CD4-positive, alpha-beta T cell treated with Interferon gamma for 1 hour (primary cell): Measurements from ENCODE around the gene ZNF366.
"Not testable (repeated sequence)": the region's sequence is repeated elsewhere in the genome, so short reads cannot be mapped to it uniquely, and the experiment has no call there.

ENCODE experiments used
- DNase-seq: peaks from one replicate; pipeline ENCODE4 v3.0.0-alpha.2; 2020

ZNF366 gene

DNA sequence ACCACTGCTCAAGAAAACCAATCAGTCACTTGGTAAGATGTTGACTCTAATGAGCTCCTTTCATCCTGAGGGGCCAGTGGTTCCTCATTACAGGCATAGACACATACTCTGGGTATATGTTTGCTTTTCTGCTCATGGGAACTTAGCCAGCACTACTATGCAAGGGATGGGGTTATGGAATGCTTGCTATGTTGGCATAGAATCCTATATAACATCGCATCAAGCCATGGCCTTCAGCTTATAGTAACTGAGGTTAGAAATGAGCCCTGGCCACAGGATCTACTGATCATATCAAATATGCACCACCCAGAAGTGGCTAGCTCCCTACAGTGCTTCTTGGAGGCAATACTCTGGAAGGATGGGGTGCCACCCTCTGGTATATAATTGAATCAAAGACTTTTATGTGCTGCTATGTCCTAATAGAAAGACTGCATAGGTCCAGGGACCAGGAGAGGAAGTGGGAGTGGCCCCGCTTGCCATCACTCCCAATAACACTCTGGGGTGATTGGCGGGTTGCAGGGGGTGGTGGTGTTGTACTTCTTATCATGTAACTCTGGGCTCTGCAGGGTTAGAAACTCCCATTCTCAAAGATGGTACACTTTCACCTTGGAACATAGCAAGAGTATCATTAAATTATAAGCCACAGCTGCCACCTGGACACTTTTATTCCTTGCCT lies 70.3 kb downstream of the ZNF366 start:
- no peak for DNase-seq

- DNase-seq, result no peak
These were observed 72.3 kb downstream of the ZNF366 start for GRCh38 chr5:72434781-72435437.

DNA sequence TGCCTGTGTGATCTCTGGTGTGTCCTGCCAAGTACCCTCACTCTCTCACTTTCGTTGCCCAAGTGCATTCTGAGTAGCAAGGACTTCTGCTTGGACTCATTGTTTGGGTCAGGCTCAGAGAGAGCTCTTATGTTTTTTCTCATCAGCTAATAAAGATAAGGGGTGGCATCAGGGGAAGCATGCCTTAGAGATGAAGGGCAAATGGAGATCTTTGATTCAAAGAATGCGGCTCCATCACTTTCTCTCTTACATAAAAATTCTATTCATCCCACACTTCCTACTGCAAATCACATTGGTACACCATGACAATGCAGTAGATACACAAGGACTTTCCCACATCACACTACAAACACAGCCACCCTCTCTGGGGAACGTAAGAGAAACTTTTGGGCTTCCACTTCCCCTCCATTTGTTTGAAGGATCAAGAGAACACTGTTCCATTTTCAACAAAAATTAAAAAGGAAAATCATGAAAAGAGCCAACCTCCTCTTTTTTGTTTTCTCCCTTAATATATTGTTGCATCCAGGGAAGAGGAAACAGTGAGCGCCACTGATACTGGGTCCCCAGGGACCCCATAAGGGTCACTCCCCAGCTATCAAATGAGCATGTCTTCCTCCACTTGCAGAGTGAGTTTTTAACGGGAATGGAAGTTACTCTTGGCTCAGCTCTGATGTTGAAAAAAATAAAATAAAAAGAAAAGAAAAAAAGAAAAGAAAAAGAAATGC lies 73.0 kb downstream of the ZNF366 start:
- no peak for DNase-seq

DNA sequence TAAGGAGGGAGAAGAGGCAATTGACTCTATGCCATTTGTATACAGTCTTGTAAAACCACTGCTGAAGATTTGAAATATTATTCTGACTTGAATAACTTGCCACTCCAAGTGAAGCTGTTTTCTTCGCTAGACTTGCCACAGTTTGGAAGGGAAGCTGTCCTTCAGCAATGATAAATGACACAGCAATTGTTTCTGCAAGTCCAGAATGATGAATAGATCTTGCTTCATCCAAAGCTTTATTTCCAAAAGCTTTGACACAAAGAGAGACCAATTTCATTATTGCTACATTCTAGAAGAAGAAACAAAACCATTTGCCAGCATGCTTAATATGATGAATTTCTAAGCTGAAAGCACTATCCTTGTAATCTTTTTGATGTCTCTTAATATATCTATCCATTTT lies 73.7 kb downstream of the ZNF366 start:
- DNase-seq, result no peak

DNA sequence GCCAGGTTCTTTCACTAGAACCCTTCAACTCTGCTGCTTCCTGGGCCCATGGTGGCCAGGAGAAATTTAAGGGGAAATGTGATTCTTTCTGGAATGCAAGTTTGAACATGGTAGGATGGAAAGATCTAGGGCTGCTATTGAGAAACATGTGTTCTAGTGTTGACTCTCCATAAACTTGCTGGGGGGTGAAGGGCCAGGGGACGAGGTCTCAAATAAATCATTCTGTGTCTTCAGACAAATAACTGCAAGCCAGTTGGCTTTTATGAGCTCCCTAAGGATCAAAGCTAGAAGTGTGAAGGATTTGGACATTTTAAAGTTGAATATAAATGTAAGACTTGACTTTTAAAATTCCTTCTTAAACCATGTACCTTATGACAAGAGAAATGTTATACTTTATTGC lies 78.5 kb downstream of the ZNF366 start:
- DNase-seq, result no peak

DNA sequence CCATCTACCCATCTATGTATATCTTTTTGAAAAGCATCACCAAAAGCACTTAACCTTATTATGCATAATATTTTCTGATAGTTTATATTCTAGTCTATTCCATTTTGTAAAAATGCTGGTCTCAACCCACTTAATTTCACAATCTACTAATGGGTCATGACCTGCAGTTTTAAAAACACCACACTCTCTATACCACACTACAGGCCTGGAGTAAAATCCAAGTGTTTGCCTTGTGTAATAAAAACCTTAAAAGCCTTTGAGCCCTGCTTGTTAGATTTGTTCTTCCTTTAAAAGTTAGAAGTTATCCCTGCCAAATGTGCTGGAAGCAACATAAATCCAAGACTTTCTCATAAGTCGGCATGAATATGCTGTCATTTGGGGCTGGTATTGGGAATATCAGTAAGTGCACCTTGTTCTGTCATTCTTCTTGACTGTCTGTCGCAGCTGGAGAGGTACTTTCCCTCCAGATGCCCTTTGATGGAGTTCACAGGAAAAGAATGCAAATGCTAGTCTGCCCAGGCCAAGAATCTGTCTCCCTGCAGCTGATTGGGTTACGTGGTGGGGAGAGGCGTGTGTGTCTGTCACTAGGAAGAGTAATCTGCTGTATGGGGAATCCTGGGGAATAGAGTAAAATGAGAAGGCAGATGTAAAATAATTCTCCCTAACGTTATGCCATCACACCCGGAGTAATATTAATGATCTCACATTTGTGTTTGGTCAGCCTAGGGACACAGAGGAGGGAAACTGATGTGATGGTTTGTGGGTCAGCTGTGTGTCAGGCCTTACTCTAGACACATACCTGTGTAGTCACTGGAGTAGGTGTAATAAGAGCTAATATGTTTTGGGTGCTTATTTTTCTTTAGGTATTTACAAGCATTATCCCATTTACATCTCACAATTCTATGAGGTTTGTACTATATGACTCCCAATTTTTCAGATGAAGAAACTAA lies 79.4 kb downstream of the ZNF366 start:
- DNase-seq, result no peak

- no peak for DNase-seq
These were observed 80.2 kb downstream of the ZNF366 start for GRCh38 chr5:72427016-72427415.

DNA sequence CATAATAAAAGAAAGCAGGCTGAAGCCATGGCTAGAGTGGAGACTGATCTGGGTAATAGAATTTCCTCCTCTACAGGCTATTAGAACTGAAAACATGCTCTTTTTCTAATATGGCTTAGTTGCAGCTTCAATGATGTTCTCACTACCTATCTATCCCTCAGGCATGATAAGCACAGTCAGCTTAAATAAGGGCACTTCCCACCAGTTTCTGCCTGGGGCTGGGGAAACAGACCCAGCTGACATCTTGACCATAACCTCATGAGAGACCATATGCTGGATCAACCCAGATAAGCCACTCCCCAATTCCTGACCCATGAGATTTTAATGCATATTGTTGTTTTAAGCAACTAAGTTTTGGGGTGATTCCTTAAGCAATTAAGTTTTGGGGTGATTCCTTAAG lies 81.2 kb downstream of the ZNF366 start:
- DNase-seq, result no peak

- no peak for DNase-seq
These were observed 88.9 kb downstream of the ZNF366 start for GRCh38 chr5:72418271-72418670.

GRCh38 chr5:72417333-72418062 lies 89.7 kb downstream of the ZNF366 start:
- DNase-seq, result no peak

DNA sequence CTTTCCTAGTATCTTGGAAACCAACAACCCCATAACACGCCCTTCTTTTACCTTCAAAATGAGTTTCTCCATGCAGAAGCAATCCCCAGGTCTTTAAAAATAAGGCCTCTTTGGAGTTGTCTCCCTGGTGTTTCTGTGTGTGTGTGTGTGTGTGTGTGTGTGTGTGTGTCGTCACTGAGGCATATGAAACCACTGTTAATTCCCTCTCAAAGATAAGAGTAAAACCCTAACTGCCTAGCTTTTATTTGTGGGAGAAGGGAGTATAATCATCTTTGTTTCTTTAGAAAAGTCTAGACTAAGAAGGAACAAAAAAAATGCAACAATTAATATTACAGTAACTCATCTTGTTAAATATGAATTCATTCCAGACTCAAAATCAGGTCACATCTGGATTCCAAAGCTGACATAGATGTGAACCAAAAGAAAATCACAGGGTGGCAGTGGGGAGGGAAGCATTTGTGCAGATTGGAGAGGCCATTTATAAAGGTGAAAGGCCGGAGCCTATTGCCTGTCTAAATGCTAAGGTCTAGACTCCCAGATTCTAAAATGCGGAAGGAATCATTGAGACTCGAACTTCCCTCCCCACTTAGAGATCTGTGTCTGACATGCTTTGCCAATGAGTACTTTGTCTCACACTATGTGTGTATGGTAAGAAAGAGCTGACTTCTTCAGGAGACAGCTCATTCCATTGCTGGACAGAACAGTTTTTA lies 91.4 kb downstream of the ZNF366 start:
- DNase-seq, result no peak

GRCh38 chr5:72412283-72413055 lies 94.7 kb downstream of the ZNF366 start:
- no peak for DNase-seq

DNA sequence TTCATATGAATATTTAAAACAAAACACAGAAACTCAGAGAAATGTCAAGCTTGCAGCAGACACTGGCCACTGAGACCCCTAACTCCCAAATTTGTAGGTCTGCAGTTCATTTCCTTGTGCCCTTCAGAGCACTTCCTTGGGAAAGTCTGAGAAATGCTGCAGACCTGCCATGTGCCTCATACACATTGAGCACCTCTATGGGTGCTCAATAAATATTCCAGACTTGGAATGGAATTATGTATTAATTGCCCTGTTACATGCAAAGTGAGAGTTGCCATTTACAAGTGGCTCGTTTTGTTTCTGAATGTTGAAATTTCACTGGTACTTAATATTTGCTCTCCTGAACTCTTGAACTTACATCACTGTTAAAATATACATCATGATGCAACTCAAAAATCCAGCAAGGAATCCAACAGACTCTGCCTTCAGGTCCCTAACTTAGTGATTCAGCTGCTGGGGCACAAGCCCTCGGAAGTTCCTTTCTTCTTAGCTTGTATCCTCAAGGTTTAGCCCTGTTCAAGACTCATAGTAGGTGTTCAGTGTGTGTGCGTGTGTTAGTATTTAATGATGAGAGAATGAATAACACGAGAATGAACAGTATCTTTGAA lies 96.4 kb downstream of the ZNF366 start:
- no peak for DNase-seq

GRCh38 chr5:72408603-72409002 lies 98.6 kb downstream of the ZNF366 start:
- no peak for DNase-seq

DNA sequence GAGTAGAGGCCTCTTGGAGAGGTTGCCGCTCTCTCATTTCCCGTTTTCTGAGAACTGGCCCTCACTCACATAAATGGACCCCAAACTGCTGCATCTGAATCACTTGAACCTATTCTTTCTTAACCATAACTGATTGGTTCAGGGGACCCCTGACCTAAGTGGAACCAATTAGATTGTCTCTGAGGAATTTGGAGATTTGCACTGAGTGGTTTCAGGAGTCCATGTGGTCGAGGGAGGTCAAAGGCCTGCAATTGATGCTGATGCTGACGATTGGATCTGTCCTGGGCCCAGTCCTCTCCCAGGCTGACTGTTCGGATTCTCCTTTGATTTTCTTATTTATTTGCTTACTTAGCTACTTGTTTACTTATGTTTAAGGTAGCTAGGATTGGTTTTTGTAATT lies 99.1 kb downstream of the ZNF366 start:
- DNase-seq, result no peak

DNA sequence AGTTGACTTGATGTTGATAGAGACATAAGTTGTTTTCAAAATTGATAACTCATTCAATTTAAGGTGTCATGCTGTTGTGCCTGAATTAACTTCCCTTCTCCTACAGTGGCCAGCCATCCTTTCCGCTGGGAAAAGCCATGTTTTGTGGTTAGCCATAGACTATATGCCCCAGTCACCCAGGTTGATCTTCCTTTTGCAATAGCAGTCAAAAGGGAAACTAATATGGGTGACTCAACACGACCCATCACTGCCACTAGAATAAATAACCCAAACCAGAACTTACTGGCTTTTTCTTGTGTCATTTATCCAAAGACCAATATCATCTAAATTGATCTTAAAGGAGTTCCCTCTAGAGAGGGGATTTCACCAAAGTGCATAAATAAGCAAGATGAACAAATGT lies 99.7 kb downstream of the ZNF366 start:
- DNase-seq, result no peak

- DNase-seq, result no peak
These were observed 100.1 kb downstream of the ZNF366 start for GRCh38 chr5:72407078-72407477.

DNA sequence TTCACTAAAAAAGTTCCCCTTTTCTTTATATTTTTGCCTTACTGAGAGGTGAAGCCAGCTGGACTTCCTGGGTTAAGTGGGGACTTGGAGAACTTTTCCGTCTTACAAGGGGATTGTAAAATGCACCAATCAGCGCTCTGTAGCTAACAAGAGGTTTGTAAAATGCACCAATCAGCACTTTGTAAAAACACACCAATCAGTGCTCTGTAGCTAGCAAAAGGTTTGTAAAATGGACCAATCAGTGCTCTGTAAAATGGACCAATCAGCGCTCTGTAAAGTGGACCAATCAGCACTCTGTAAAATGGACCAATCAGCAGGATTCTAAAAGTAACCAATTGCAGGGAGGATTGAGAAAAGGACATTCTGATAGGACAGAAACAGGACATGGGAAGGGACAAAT lies 102.4 kb downstream of the ZNF366 start:
- DNase-seq, result not testable (repeated sequence)

DNA sequence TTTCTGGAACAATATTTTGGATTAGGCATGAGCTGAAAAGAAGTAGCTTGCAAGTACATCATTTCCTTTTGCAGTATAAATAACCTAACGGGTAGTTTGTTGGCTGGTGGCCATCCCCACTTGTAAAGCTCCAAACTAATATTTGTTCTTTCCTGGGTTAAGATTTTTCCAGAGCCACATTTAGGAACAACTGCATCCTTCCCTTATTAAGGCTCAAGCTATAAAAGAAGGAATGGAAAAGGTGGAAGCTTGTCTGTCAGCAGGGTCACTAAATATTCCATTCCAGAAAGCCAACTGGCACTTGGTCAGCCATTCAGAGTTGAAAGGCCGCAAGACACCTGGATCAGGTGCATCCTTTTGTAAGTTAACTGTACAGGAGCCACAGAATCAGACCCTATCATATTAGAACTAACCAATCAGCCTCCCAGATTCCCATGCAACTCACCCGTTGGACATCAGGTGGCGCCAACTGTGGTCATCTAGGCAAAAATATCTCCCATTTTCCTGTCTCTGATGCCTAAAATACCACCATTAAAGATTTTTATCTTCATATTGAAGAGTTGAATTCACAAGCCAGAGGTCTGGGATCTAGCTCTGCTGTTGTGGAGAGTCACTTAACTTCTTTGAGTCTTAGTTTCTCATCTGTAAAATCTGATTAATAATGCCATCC lies 104.1 kb downstream of the ZNF366 start:
- DNase-seq, result no peak

GRCh38 chr5:72402381-72402890 lies 104.8 kb downstream of the ZNF366 start:
- DNase-seq, result no peak
